Trophoblast cell (in vitro differentiated cells and primary cell): ENCODE results near the gene CNP.
A peak's percentile ranks its signal among the peaks of the same experiment; 100 is the strongest.
"Not testable (repeated sequence)": the region's sequence is repeated elsewhere in the genome, so short reads cannot be mapped to it uniquely, and the experiment has no call there.

Experiments used
- DNase-seq, 2 donors: peaks; one replicate each; pipeline ENCODE4 v3.0.0-alpha.2; 2016
- H2AFZ ChIP-seq: 2 replicates; pipeline ENCODE4 v1.6.1; 2013; ENCODE audit warnings: low read length, moderate library complexity, mild to moderate bottlenecking; ENCODE audit not compliant: insufficient read depth, poor library complexity
- H2AK5ac ChIP-seq: 2 replicates; pipeline ENCODE4 v1.6.1; 2013; ENCODE audit warnings: mild to moderate bottlenecking, low read length
- H2BK120ac ChIP-seq: 2 replicates; pipeline ENCODE4 v1.6.1; 2013; ENCODE audit warnings: low read length, mild to moderate bottlenecking, moderate library complexity; ENCODE audit not compliant: insufficient read depth, poor library complexity
- H2BK12ac ChIP-seq: 2 replicates; pipeline ENCODE4 v1.6.1; 2013; ENCODE audit warnings: mild to moderate bottlenecking, low read length, moderate library complexity
- H2BK5ac ChIP-seq: 2 replicates; pipeline ENCODE4 v1.6.1; 2013; ENCODE audit warnings: low read length, low read depth, moderate library complexity, mild to moderate bottlenecking; ENCODE audit not compliant: poor library complexity
- H3K14ac ChIP-seq: 2 replicates; pipeline ENCODE4 v1.6.1; 2013; ENCODE audit warnings: mild to moderate bottlenecking, low read length
- H3K18ac ChIP-seq: 2 replicates; pipeline ENCODE4 v1.6.1; 2013; ENCODE audit warnings: mild to moderate bottlenecking, low read length
- H3K23ac ChIP-seq: 2 replicates; pipeline ENCODE4 v1.6.1; 2013; ENCODE audit warnings: low read length
- H3K27ac ChIP-seq: 2 replicates; pipeline ENCODE4 v1.5.1; 2013; ENCODE audit warnings: low read depth, mild to moderate bottlenecking, inconsistent platforms, low read length, moderate library complexity
- H3K27me3 ChIP-seq: 2 replicates; pipeline ENCODE4 v1.6.1; 2013; ENCODE audit warnings: inconsistent platforms, mild to moderate bottlenecking, low read length, moderate library complexity; ENCODE audit not compliant: insufficient read depth
- H3K36me3 ChIP-seq, 2 experiments: 1 replicate in 1 of 2; 2 replicates in 1 of 2; pipeline ENCODE4 v1.6.1; 2013; ENCODE audit warnings: low read length in 2 of 2, mild to moderate bottlenecking in 2 of 2, moderate library complexity in 1 of 2; ENCODE audit not compliant: insufficient read depth in 2 of 2, control insufficient read depth in 1 of 2
- H3K4ac ChIP-seq: 2 replicates; pipeline ENCODE4 v1.6.1; 2013; ENCODE audit warnings: low read depth, mild to moderate bottlenecking, low read length, moderate library complexity
- H3K4me1 ChIP-seq, 2 experiments: 1 replicate in 1 of 2; 2 replicates in 1 of 2; pipeline ENCODE4 v1.6.1; 2013; ENCODE audit warnings: low read length in 2 of 2, mild to moderate bottlenecking in 2 of 2, moderate library complexity in 1 of 2; ENCODE audit not compliant: insufficient read depth in 2 of 2, control insufficient read depth in 1 of 2
- H3K4me2 ChIP-seq: 2 replicates; pipeline ENCODE4 v1.6.1; 2013; ENCODE audit warnings: inconsistent platforms, mild to moderate bottlenecking, low read length, moderate library complexity
- H3K4me3 ChIP-seq: 2 replicates; pipeline ENCODE4 v1.5.1; 2013; ENCODE audit warnings: mild to moderate bottlenecking, low read depth, low read length, inconsistent platforms
- H3K79me1 ChIP-seq: one replicate; pipeline ENCODE4 v1.6.1; 2013; ENCODE audit warnings: low read length
- H3K79me2 ChIP-seq: 2 replicates; pipeline ENCODE4 v1.6.1; 2013; ENCODE audit warnings: low read length, mild to moderate bottlenecking; ENCODE audit not compliant: control insufficient read depth, insufficient read depth, poor library complexity
- H3K9ac ChIP-seq: 2 replicates; pipeline ENCODE4 v1.6.1; 2013; ENCODE audit warnings: mild to moderate bottlenecking, low read length
- H3K9me3 ChIP-seq: 2 replicates; pipeline ENCODE4 v1.6.1; 2013; ENCODE audit warnings: low read depth, mild to moderate bottlenecking, control low read depth, inconsistent platforms, low read length; ENCODE audit not compliant: insufficient read depth
- H4K12ac ChIP-seq: 2 replicates; pipeline ENCODE4 v1.6.1; 2013; ENCODE audit warnings: low read depth, mild to moderate bottlenecking, low read length, moderate library complexity
- H4K8ac ChIP-seq: 2 replicates; pipeline ENCODE4 v1.6.1; 2013; ENCODE audit warnings: low read depth, mild to moderate bottlenecking, low read length, moderate library complexity
- H4K91ac ChIP-seq: one replicate; pipeline ENCODE4 v1.6.1; 2013; ENCODE audit warnings: low read depth, mild to moderate bottlenecking, low read length, moderate library complexity
- WGBS: extraction: QIAGEN DNeasy Blood & Tissue Kit; methylation state at CpG from one replicate; pipeline ENCODE4 v1.1.7; 2013; ENCODE audit warnings: missing lambda C conversion rate; ENCODE audit not compliant: insufficient read length, insufficient coverage; ENCODE audit errors: extremely low coverage; 5-methylcytosine and 5-hydroxymethylcytosine counted together

CNP gene

DNA sequence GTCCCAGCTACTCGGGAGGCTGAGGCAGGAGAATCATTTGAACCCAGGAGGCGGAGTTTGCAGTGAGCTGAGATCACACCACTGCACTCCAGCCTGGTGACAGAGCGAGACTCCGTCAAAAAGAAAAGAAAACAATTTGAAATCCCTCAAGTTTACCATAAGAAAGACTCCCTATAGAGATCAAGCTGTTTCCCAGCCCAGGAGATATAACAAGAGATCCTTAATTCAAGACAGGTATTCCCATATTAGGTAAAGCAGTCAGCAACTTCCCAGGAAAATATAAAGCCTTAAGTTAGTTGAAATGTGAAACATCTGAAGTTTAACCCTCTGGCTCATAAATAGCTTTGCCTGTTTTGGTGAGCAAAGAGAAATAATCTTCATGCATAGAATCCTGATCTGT lies 45.8 kb downstream of the CNP start:
- not testable (repeated sequence) for H3K27ac ChIP-seq, DNase-seq, H3K36me3 ChIP-seq, H3K4me3 ChIP-seq, H4K12ac ChIP-seq, H3K27me3 ChIP-seq, H3K9me3 ChIP-seq, H2BK12ac ChIP-seq, H4K91ac ChIP-seq, H3K4ac ChIP-seq, H2BK5ac ChIP-seq, H3K79me1 ChIP-seq, H3K4me1 ChIP-seq, H3K4me2 ChIP-seq, H2AFZ ChIP-seq, H4K8ac ChIP-seq, H3K23ac ChIP-seq, H3K18ac ChIP-seq, H2BK120ac ChIP-seq, H3K14ac ChIP-seq, H3K9ac ChIP-seq, H2AK5ac ChIP-seq
- H3K79me2 ChIP-seq: peaks cover 18% of the 10 kb centered on the region
- no CpG with 5 or more reads among the region's 4 CpGs for WGBS

DNA sequence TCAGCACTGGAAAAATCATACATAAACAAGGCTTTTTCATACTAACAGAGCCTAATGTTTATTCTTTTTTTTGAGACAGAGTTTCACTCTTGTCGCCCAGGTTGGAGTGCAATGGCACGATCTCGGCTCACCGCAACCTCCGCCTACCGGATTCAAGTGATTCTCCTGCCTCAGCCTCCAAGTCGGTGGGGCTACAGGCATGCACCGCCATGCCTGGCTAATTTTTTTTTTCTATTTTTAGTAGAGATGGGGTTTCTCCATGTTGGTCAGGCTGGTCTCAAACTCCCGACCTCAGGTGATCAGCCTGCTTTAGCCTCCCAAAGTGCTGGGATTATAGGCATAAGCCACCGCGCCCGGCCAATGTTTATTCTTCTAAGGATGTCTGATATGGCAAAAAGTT lies 47.1 kb downstream of the CNP start:
- not testable (repeated sequence) for H3K14ac ChIP-seq, H3K36me3 ChIP-seq

DNA sequence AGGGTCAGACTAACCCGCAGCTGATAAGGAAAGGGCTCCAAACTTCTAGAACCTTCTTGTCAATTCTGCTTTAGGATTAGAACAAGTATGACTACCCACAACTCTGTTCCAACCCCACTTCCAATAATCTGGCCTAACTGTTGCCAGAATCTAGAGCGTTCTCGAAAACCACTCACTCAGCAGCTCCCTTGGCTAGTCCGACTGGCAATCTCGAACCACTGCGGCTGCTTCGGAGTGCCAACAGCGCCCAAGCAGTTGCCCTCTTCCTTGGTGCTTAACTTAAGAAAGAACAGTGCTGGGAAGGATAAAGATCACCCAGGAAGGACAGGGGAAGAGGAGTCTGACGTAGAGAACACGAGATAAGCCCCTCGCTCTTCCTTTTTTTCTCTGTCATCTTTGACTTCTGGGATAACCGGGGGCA lies 49.8 kb downstream of the CNP start:
- peak overlapping the region; percentile 53 for H3K14ac ChIP-seq

More for the DNA sequence above, 47.1 kb downstream of the CNP start:
- not testable (repeated sequence) for H3K4me2 ChIP-seq, H2AK5ac ChIP-seq, H3K27ac ChIP-seq, H3K9ac ChIP-seq, H4K8ac ChIP-seq, H3K18ac ChIP-seq, H4K91ac ChIP-seq, DNase-seq, H2BK12ac ChIP-seq, H3K4me3 ChIP-seq, H3K23ac ChIP-seq, H2AFZ ChIP-seq, H2BK5ac ChIP-seq, H4K12ac ChIP-seq, H3K9me3 ChIP-seq, H3K27me3 ChIP-seq, H2BK120ac ChIP-seq
- Histone ChIP-seq H3K79me2 (peaks cover 22% of the 10 kb centered on the region), H3K4me1 (peaks cover 2 to 11% of the 10 kb centered on the region in 2 experiments), H3K4ac (peak overlapping the region; percentile 85), H3K79me1 (peaks cover 15% of the 10 kb centered on the region)
- WGBS: no CpG with 5 or more reads among the region's 12 CpGs

DNA sequence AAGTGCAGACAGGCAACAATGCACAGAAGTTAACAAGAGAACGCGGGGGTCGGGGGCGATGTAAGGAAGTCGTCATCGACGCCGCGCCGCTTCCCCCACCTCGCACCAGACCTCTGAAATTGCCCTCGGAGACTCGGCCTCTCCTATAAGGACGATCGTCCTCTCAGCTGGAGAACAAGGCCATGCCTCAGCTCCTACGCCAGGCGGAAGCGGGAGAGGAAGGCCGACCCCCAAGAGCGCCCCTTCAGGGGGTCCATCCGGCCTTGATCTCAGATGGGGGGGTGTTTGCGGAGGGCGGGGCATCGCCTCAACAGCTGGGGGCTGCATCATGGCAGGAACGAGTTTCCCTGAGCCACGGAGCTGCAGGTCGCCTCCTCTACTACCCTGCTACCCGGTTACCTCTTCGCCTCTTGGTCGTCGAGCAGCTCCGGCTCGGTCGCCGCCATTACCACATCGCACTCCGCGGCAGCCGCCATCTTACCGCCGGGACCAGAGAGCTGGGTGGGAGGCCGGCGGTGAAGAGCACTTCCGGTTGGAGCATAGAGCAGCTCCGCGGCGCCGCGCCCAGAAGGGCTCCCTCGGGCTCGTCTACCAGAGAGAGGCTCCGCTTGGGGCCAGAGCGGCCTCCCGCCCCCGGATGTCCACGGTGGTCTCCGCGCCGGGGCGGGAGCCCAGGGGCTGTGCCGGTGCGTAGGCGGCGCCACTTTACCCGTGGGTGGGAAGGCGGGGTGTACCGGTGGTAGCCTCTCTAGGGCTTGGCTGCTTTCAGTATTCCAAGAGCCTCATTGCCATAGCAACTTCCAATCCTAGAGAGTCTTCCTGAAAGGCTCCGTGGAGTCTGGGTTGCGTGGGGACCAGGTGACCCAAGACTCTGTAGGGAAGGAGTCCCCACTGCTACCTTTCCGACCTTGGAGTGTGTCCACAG lies 50.6 kb downstream of the CNP start, which contains the start of gene DNAJC7:
DNAJC7 (minus strand) TSS at position 499 of the 925 bp plus-strand sequence; CDS start at position 476, 23 bp downstream.
- Histone ChIP-seq H4K91ac (peak within 1 kb of the TSS; percentile 91), H4K8ac (peak within 1 kb of the TSS; percentile 96), H4K12ac (peak within 1 kb of the TSS; percentile 97), H3K27me3 (no peaks in the 10 kb centered on the region), H2BK5ac (peak within 1 kb of the TSS; percentile 43), H3K14ac (peak within 1 kb of the TSS; percentile 89), H3K18ac (peak within 1 kb of the TSS; percentile 87), H3K79me2 (peaks cover 17% of the 10 kb centered on the region), H3K27ac (peak within 1 kb of the TSS; percentile 72), H3K23ac (no peak within 1 kb of the TSS), H3K4me1 (peaks cover 2 to 15% of the 10 kb centered on the region in 2 experiments), H3K4ac (peak within 1 kb of the TSS; percentile 85), H3K9me3 (no peaks in the 10 kb centered on the region), H2BK120ac (peak within 1 kb of the TSS; percentile 82), H3K9ac (peak within 1 kb of the TSS; percentile 81), H2BK12ac (no peak within 1 kb of the TSS), H2AK5ac (peak within 1 kb of the TSS; percentile 71), H3K4me2 (peak within 1 kb of the TSS; percentile 82), H3K36me3 (peaks cover 2 to 7% of the 10 kb centered on the region in 2 experiments), H2AFZ (peak within 1 kb of the TSS; percentile 81), H3K79me1 (peaks cover 18% of the 10 kb centered on the region), H3K4me3 (peak within 1 kb of the TSS; percentile 92)
- peak; percentile 86 to 87 for DNase-seq
- WGBS: no CpG with 5 or more reads among the region's 70 CpGs

More for the DNA sequence above, 49.8 kb downstream of the CNP start:
- WGBS: no CpG with 5 or more reads among the region's 12 CpGs
- Histone ChIP-seq H3K79me1 (peaks cover 18% of the 10 kb centered on the region), H3K9ac (peak overlapping the region; percentile 30), H2BK120ac (peak overlapping the region; percentile 82), H3K27me3 (no peaks in the 10 kb centered on the region), H2BK5ac (peak overlapping the region; percentile 10), H3K79me2 (peaks cover 17% of the 10 kb centered on the region), H2AFZ (no peak overlapping the region), H3K23ac (no peak overlapping the region), H3K36me3 (peaks cover 1% of the 10 kb centered on the region in 2 experiments), H3K4me1 (peaks cover 2 to 15% of the 10 kb centered on the region in 2 experiments), H3K4me2 (peak overlapping the region; percentile 76), H2AK5ac (peak overlapping the region; percentile 44), H4K8ac (peak overlapping the region; percentile 96), H3K4me3 (peak overlapping the region; percentile 92), H4K12ac (peak overlapping the region; percentile 45), H3K18ac (no peak overlapping the region), H3K4ac (peak overlapping the region; percentile 85), H3K27ac (peak overlapping the region; percentile 72), H3K9me3 (no peaks in the 10 kb centered on the region), H4K91ac (peak overlapping the region; percentile 91), H2BK12ac (no peak overlapping the region)
- no peak for DNase-seq
